ENCODE measurements around the gene PLK5.

PLK5 gene

DNA sequence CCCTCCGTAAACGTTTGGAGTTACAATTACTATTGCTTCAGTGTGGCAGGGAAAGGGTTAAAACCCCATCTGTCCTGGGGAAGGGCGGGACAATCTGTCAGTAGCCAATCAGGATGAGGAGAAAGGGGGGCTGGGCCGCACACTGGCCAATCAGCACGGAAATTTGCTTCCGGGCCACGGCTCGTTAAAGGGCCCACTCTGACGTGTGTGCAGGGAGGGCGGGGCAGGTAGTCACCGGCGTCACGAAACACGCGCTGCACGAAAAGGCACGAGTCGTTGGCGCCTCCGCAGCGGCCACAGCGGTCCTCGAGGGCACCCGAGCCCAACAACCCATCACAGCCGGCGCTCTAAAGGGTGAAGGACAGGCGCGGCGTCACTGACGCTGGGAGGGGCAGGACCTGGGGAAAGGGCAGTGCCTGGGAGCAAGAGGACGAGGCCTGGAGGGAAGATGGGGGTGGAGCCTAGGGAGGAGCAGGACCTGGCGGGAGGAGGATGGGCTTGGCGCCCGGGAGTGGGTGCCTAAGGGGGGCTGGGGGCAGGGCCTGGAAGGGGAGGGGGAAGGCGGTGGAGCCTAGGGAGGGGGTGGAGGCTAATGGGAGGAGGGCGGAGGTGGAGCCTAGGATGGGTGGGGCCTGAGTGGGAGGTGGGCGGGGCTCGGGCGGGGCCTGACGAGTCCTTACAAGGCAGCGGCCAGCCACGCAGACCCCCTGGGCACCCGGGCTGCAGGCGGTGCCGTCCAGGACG, 15.9 kb upstream of the PLK5 start:
- H3K27me3 ChIP-seq (ENCODE audit: insufficient read depth, low read length) = peaks cover 21% of the 10 kb centered on the region
- peak overlapping the region; percentile 75 for H2AFZ ChIP-seq (ENCODE audit: low read depth, low read length)
- no peaks in the 10 kb centered on the region for H3K4me1 ChIP-seq (ENCODE audit: insufficient read depth, low read length)
- peaks cover 3% of the 10 kb centered on the region for H3K9me3 ChIP-seq (ENCODE audit: low read length)
- no peaks in the 10 kb centered on the region for H3K36me3 ChIP-seq (ENCODE audit: insufficient read depth, low read length)
- peak overlapping the region; percentile 58 for H3K4me3 ChIP-seq (ENCODE audit: low read length)

DNA sequence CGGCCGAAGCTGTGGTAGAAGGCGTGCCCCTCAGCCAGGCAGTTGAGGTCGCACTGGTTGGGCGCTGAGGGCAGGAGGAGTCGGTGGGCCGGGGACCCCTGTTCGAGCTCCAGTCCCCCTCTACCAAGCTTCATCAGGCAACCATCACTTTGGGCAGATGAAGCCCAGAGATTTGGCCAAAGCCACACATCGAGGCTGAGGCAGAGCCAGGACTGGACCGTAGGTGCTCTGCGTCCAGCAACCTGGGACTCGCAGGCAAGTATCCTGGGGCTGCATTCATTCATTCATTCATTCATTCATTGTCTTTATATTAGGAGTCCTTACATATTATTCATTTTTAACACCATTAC, 15.4 kb upstream of the PLK5 start:
- Histone ChIP-seq H3K36me3 (ENCODE audit: insufficient read depth, low read length) (no peaks in the 10 kb centered on the region), H3K4me3 (ENCODE audit: low read length) (peak overlapping the region; percentile 38), H3K9me3 (ENCODE audit: low read length) (peaks cover 3% of the 10 kb centered on the region), H3K4me1 (ENCODE audit: insufficient read depth, low read length) (no peaks in the 10 kb centered on the region), H3K27me3 (ENCODE audit: insufficient read depth, low read length) (peaks cover 22% of the 10 kb centered on the region), H2AFZ (ENCODE audit: low read depth, low read length) (no peak overlapping the region)

DNA sequence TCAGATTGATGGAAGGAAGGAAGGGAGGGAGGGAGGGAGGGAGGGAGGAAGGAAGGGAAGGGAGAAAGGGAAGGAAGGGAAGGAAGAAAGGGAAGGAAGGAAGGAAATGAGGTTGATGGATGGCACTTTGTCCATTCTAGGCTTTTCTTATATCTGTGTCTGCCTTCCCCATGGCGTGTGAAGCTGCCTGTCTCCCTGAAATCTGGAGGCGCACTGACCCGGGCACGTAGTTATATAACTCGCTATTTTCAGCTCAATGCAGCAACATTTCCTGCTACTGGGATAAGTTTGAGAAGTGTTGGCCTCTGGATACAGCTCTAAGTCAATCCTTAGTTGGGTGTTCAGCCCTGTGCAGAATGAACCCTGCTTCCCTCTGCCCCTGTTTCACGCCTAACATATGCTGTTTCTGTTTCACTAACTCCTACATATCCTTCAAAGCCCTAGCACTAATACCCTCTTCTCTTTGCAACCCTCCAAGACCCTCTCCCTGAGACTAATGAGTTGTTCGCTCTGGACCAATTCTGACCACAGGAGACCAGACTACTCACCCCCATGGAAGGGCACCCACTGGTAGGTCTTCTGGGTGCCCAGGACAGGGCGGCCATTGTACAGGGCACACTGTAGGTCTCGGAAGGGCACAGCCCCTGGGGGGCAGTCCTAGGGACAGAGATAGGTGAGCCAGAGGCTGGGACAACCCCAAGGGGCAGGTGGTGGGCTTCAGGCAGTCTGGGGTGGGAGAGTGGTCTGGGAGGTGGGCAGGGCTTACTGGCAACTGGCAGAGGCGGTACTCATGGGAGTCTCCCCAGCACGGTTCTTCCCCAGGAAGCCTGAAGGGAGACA, 14.1 kb upstream of the PLK5 start:
- H3K4me3 ChIP-seq (ENCODE audit: low read length) = no peak overlapping the region
- H3K4me1 ChIP-seq (ENCODE audit: insufficient read depth, low read length) = no peaks in the 10 kb centered on the region
- H2AFZ ChIP-seq (ENCODE audit: low read depth, low read length) = no peak overlapping the region
- no peaks in the 10 kb centered on the region for H3K36me3 ChIP-seq (ENCODE audit: insufficient read depth, low read length)
- H3K9me3 ChIP-seq (ENCODE audit: low read length) = peaks cover 3% of the 10 kb centered on the region
- peaks cover 28% of the 10 kb centered on the region for H3K27me3 ChIP-seq (ENCODE audit: insufficient read depth, low read length)

DNA sequence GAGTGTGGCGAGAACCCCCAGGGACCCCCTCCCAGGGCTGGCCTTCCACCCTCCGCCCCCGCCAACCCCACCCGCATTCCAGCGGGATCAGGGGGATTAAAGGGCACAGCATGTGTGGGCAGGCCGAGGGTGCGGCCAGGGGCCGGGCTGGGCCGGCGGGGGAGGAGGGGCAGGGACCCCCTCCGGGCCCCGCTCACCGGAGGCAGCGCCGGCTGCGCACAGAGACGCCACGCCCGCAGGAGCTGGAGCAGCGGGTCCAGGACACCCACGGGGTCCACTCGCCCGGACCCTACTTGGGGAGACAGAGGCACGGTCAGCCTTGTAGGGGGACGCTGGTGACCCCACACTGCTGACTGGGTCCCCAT, 13.5 kb upstream of the PLK5 start:
- peaks cover 3% of the 10 kb centered on the region for H3K9me3 ChIP-seq (ENCODE audit: low read length)
- peaks cover 30% of the 10 kb centered on the region for H3K27me3 ChIP-seq (ENCODE audit: insufficient read depth, low read length)
- H3K4me3 ChIP-seq (ENCODE audit: low read length) = no peak overlapping the region

DNA sequence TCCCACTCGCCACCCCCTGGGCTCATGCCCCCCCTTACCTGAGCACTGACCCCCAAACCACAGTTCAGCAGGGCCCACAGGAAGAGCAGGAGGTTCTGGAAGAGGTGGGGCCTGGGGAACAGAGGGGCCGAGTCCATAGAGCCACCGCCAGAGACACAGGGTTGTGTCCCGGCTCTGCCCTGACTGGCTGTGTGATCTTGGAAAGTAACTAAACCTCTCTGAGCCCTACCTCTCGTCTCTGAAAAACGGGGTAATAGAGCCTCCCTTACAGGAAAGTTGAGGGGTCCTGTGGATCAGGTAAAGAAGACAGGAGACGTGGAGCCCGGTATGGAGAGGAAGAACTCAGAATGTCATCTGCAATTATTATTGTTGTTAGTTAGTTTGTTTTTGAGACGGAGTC, 13.1 kb upstream of the PLK5 start:
- peaks cover 30% of the 10 kb centered on the region for H3K27me3 ChIP-seq (ENCODE audit: insufficient read depth, low read length)
- peaks cover 3% of the 10 kb centered on the region for H3K9me3 ChIP-seq (ENCODE audit: low read length)
- no peak overlapping the region for H2AFZ ChIP-seq (ENCODE audit: low read depth, low read length)
- no peak overlapping the region for H3K4me3 ChIP-seq (ENCODE audit: low read length)
- no peaks in the 10 kb centered on the region for H3K36me3 ChIP-seq (ENCODE audit: insufficient read depth, low read length)
- H3K4me1 ChIP-seq (ENCODE audit: insufficient read depth, low read length) = no peaks in the 10 kb centered on the region

More for the DNA sequence above, 13.5 kb upstream of the PLK5 start:
- Histone ChIP-seq H3K4me1 (ENCODE audit: insufficient read depth, low read length) (no peaks in the 10 kb centered on the region), H2AFZ (ENCODE audit: low read depth, low read length) (no peak overlapping the region), H3K36me3 (ENCODE audit: insufficient read depth, low read length) (no peaks in the 10 kb centered on the region)

DNA sequence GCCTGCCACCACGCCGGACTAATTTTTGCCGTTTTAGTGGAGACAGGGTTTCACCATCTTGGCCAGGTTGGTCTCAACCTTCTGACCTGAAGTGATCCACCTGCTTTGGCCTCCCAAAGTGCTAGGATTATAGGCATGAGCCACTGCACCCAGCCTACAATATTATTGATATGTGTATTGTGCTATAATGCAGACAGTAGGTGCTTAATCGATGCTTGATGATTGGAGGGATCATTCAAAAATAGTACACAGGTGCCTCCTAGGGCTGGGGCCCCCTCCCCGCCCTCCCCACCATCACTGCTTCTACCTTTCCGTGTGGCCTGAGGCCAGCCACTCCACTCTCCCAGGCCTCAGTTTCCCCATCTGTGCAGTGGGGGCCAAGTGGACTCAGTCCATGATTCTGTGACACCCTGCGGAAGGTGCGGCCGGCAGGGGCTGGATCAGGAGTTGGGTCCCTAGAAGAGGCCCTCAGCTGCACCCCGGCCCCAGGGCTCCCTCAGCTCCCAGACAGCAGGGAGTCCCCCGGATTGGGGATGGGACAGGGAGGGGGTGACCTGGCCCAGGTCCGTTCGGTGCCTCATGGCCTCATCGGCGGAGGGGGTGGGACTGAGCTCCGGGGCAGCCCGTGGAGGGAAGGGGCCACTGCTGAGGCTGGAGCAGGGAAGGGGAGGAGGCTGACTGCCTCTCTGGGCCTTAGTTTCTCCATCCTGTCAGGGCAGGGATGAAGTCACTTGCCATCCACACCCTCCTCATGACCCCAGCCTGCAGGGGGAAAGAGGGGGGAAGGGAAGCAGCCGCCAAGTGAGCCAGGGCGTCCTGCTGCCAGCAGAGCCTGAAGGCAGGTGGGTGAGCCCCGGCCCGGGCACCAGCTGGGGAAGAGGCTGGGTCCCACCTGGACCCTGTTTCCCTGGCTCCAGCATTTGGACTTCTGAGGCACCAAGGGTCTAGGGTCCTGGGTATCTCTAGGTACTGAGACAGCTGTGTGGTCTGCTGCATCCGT, 12.3 kb upstream of the PLK5 start:
- Histone ChIP-seq H3K27me3 (ENCODE audit: insufficient read depth, low read length) (peaks cover 30% of the 10 kb centered on the region), H3K4me3 (ENCODE audit: low read length) (no peak overlapping the region), H3K4me1 (ENCODE audit: insufficient read depth, low read length) (no peaks in the 10 kb centered on the region), H3K9me3 (ENCODE audit: low read length) (peaks cover 4% of the 10 kb centered on the region), H3K36me3 (ENCODE audit: insufficient read depth, low read length) (no peaks in the 10 kb centered on the region), H2AFZ (ENCODE audit: low read depth, low read length) (no peak overlapping the region)

DNA sequence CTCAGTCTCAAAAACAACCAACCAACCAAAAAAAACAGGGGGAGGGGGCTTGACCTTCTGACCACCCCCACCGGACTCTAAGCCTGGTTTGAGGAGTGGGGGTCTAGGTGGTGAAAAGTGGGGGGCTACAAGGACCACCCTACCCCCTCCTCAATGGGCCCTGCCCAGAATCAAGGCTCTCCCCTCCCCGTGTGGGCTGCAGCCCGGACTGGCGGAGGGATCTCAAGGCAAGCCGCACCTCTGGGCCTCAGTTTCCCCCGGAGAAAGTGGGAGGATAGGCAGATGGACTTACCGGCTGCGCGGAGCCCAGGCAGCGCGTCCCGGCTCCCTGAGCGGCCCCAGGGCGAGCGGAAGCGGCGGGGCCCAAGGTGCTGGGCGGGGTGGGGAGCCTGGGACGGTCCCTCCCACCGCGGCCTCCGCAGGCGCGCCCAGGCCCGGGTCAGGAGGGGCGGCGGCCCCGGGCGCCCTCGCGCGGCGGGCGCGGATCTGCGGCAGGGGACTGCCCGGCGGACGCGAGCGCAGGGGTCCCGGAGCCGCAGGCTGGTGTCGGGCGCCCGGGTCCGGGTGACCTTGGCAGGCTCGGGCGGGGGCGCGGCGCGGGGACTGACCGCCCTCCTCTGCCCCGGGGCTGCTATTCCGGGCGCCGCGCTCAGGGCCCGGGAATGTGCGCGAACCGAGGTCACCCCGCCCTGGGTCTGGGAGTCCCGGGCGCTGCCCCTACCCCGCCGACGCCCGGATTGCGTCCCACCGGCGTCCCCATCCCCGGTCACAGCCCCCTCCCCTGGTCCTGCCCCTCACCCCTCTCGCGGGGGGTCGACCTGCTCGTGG, 11.0 kb upstream of the PLK5 start, which contains the start of gene ADAMTSL5:
ADAMTSL5 (minus strand) TSS at position 349 of the 828 bp plus-strand sequence. CDS start 2,076 bp downstream, outside the sequence.
- Histone ChIP-seq H3K36me3 (ENCODE audit: insufficient read depth, low read length) (no peaks in the 10 kb centered on the region), H2AFZ (ENCODE audit: low read depth, low read length) (no peak within 1 kb of the TSS), H3K4me1 (ENCODE audit: insufficient read depth, low read length) (no peaks in the 10 kb centered on the region), H3K9me3 (ENCODE audit: low read length) (peaks cover 4% of the 10 kb centered on the region), H3K27me3 (ENCODE audit: insufficient read depth, low read length) (peaks cover 30% of the 10 kb centered on the region), H3K4me3 (ENCODE audit: low read length) (no peak within 1 kb of the TSS)

DNA sequence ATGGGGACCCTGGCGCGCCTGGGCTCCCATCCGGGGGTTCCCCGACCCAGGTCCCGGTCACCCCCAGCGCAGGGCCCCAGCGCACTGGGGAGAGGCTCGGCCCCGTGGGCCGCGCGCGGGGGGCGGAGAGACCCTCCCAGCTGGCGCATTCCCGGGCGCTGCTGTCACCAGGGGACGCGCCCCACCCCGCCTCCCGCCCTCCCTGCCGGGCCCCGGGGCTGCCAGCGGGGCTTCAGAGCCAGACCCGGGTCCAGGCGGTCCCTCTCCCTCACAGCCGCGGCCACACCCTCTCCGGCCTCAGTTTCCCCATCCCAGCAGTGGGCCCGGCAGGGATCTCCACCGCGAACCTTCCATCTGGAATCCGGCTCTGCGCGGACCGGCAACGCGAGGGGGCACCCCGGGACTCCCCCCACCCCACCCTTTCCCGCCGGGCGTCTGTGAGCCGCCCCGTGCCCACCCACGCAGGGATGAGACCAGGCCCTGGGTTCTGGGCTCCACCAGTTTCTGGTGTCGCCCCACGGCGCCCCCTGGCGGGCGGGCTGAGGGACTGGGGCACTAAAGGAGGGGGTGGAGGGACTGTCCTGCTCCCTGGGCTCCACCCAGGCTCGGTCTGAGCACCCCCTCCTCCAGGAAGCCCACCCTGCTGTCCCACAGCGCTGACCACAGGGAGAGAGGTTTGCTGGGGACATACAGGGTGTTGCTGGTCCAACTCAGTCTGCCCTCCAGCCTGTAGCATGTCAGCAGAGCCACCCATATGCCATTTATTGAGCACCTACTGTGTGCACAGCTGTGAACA, 10.2 kb upstream of the PLK5 start:
- no peaks in the 10 kb centered on the region for H3K36me3 ChIP-seq (ENCODE audit: insufficient read depth, low read length)
- no peak overlapping the region for H2AFZ ChIP-seq (ENCODE audit: low read depth, low read length)
- no peaks in the 10 kb centered on the region for H3K4me1 ChIP-seq (ENCODE audit: insufficient read depth, low read length)
- H3K4me3 ChIP-seq (ENCODE audit: low read length) = no peak overlapping the region
- H3K9me3 ChIP-seq (ENCODE audit: low read length) = peaks cover 4% of the 10 kb centered on the region
- H3K27me3 ChIP-seq (ENCODE audit: insufficient read depth, low read length) = peaks cover 34% of the 10 kb centered on the region

DNA sequence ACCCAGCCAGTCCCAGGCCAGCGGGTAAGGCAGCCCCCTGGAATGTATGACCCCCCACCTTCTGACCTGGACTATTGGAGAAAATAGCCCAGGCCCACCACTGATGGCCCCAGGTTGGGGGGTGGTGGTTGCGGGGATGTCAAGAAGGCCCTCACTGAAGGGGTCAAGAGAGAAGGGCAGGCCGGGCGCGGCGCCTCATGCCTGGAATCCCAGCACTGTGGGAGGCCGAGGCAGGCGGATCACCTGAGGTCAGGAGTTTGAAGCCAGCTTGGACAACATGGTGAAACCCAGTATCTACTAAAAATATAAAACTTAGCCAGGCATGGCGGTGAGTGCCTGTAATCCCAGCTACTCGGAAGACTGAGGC, 9.6 kb upstream of the PLK5 start:
- Histone ChIP-seq H2AFZ (ENCODE audit: low read depth, low read length) (no peak overlapping the region), H3K36me3 (ENCODE audit: insufficient read depth, low read length) (no peaks in the 10 kb centered on the region), H3K4me3 (ENCODE audit: low read length) (no peak overlapping the region), H3K27me3 (ENCODE audit: insufficient read depth, low read length) (peaks cover 34% of the 10 kb centered on the region), H3K4me1 (ENCODE audit: insufficient read depth, low read length) (no peaks in the 10 kb centered on the region), H3K9me3 (ENCODE audit: low read length) (peaks cover 4% of the 10 kb centered on the region)

DNA sequence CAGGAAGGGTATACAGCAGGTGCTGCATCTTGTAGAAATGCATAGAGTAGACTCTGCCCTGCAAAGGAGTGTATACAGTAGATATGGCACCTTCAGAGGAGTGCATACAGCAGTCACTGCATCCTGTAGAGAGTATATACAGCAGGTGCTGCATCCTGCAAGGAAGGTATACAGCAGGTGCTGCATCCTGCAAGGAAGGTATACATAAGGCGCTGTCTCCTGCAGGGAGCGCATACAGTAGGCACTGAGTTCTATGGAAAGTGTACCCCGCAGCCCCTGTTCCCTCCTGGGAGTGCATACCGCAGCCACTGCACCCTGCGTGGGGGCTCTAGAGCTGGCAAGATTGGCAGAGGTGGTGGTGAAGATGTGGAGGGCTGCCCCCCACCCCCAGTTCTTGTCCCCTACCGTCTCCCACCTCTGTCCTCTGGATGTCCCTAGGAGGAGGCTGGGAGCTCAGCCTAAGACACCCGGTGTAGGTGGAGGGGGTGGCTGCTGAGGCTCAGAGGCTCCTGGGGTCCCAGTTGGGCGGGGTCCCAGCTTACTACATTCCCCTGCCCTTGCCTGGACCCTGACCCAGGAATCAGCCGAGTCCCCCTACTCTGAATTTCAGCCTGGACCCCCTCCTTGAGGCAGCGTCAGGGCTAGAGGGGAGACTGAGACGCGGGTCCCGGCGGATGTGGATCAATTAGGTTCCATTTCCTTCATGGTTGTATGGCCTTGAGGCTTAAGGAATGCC, 8.7 kb upstream of the PLK5 start:
- no peak overlapping the region for H2AFZ ChIP-seq (ENCODE audit: low read depth, low read length)
- peaks cover 32% of the 10 kb centered on the region for H3K27me3 ChIP-seq (ENCODE audit: insufficient read depth, low read length)

DNA sequence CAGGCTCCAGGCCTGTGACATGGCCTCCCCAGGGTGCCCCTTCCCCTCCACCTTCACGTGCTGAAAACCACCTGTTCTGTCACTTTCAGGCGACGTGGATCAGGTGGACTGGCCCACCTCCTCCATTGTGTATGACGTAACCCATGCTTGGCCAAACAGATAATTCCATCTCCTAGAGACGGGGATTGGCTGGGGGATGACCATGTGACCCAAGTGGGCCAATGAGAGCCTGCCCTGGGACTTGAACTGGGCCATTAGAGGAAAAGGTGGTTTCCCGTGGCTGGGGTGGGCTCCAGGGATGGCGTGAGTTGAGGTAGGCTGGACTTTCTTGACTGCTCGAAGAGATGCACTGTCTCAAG, 7.5 kb upstream of the PLK5 start:
- peaks cover 27% of the 10 kb centered on the region for H3K27me3 ChIP-seq (ENCODE audit: insufficient read depth, low read length)

More for the DNA sequence above, 8.7 kb upstream of the PLK5 start:
- no peak overlapping the region for H3K4me3 ChIP-seq (ENCODE audit: low read length)
- peaks cover 4% of the 10 kb centered on the region for H3K9me3 ChIP-seq (ENCODE audit: low read length)
- H3K4me1 ChIP-seq (ENCODE audit: insufficient read depth, low read length) = no peaks in the 10 kb centered on the region
- no peaks in the 10 kb centered on the region for H3K36me3 ChIP-seq (ENCODE audit: insufficient read depth, low read length)

More for the DNA sequence above, 7.5 kb upstream of the PLK5 start:
- H3K4me3 ChIP-seq (ENCODE audit: low read length) = no peak overlapping the region
- H3K4me1 ChIP-seq (ENCODE audit: insufficient read depth, low read length) = no peaks in the 10 kb centered on the region
- H3K36me3 ChIP-seq (ENCODE audit: insufficient read depth, low read length) = no peaks in the 10 kb centered on the region
- H3K9me3 ChIP-seq (ENCODE audit: low read length) = peaks cover 4% of the 10 kb centered on the region
- H2AFZ ChIP-seq (ENCODE audit: low read depth, low read length) = no peak overlapping the region

Measured in neuron (in vitro differentiated cells).